PFSK-1 (cell line): ENCODE measurements around the gene SLC15A1.

Experiments
- FOXP2 ChIP-seq: optimal IDR thresholded peaks from 2 replicates; pipeline ENCODE3; 2011; ENCODE audit warnings: borderline replicate concordance, control low read depth, inconsistent platforms; ENCODE audit not compliant: insufficient read depth; ENCODE audit errors: extremely low read length, extremely low read depth
- POLR2AphosphoS5 ChIP-seq: IDR thresholded peaks from 2 replicates; pipeline ENCODE4 v1.6.1; 2012; ENCODE audit warnings: low read depth, mild to moderate bottlenecking, control low read depth, low read length, moderate library complexity
- SIN3A ChIP-seq: IDR thresholded peaks from 2 replicates; pipeline ENCODE4 v1.6.1; 2012; ENCODE audit warnings: mild to moderate bottlenecking, low read length, moderate library complexity, borderline replicate concordance; ENCODE audit not compliant: insufficient read depth
- TAF1 ChIP-seq: IDR thresholded peaks from 2 replicates; pipeline ENCODE4 v1.6.1; 2012; ENCODE audit warnings: low read length, control low read depth, borderline replicate concordance; ENCODE audit not compliant: insufficient read depth
- TF ChIP-seq, protein P1 (sequence below), 2 experiments: IDR thresholded peaks; 2 replicates each; pipeline versions ENCODE4 v1.6.1 to v1.8.0; 2011 to 2012; ENCODE audit warnings: low read depth in 2 of 2, low read length in 2 of 2, control low read depth in 1 of 2, inconsistent platforms in 1 of 2, mild to moderate bottlenecking in 1 of 2, moderate library complexity in 1 of 2; ENCODE audit not compliant: insufficient read depth in 1 of 2

Gene SLC15A1

DNA sequence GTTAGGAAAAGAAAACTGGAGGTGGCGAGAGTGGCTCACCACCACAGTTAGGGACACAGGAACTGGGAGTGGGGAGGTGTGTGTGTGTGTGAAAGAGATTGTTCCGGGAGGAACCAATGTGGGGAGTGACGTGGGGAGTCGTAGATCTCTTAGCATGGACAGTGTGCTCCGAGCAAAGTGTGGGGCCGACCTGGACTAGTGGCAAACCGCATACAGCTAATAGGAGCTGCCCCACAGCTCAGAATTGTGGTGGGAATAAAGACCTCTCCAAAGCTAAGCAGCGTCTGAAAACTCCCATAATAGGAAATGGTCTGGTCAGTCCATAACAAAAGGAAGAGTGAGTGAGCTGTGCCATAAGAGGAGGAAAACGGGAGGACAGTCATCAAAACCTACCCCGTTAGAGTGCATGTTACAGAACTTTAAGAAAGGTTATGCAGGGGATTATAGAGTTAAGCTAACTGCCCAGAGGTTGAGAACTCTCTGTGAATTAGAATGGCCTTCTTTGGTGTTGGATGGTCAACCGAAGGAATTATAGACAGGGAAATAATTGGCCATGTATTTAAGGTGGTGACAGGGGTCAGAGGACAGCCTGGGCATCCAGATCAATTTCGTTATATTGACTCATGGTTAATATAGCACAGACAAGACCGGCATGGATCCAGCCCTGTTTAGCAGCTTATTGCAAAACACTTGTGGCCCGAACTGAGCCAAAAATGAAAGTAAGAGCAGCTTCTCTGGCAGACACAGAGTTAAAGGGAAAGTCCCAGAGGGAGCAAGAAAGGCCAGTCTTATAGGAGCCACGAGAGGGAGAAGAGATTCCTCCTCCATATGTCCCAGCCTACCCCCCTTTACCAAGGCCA lies 8.9 kb upstream of the SLC15A1 start:
- TF ChIP-seq FOXP2 = no peak
- TF ChIP-seq TAF1 = no peak
- TF ChIP-seq POLR2AphosphoS5 = no peak
- no peak for TF ChIP-seq SIN3A
- TF ChIP-seq, protein P1, sequence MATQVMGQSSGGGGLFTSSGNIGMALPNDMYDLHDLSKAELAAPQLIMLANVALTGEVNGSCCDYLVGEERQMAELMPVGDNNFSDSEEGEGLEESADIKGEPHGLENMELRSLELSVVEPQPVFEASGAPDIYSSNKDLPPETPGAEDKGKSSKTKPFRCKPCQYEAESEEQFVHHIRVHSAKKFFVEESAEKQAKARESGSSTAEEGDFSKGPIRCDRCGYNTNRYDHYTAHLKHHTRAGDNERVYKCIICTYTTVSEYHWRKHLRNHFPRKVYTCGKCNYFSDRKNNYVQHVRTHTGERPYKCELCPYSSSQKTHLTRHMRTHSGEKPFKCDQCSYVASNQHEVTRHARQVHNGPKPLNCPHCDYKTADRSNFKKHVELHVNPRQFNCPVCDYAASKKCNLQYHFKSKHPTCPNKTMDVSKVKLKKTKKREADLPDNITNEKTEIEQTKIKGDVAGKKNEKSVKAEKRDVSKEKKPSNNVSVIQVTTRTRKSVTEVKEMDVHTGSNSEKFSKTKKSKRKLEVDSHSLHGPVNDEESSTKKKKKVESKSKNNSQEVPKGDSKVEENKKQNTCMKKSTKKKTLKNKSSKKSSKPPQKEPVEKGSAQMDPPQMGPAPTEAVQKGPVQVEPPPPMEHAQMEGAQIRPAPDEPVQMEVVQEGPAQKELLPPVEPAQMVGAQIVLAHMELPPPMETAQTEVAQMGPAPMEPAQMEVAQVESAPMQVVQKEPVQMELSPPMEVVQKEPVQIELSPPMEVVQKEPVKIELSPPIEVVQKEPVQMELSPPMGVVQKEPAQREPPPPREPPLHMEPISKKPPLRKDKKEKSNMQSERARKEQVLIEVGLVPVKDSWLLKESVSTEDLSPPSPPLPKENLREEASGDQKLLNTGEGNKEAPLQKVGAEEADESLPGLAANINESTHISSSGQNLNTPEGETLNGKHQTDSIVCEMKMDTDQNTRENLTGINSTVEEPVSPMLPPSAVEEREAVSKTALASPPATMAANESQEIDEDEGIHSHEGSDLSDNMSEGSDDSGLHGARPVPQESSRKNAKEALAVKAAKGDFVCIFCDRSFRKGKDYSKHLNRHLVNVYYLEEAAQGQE (IDR thresholded peaks at IDR 0.05; ENCODE audit: insufficient read depth in 1 of 2, low read depth in 2 of 2, low read length in 2 of 2) = no peak

DNA sequence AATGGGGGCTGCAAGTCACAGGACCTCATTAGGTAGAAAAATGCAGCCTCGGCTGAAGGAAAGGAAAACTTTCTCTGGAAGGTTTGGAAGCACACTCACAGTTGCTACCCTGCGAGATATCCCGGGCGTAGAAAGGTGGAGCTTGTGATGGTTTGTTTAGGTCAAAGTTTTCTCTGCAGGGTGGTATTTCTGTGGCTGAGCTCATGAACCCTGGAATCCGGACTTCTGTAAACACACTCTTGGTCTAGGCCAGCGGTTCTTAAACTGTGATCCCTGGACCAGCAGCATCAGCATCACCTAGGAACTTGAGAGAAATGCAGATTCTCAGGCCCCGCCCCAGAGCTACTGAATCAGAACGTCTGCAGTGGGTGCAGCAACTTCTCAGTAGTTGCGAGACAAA lies 3.3 kb upstream of the SLC15A1 start:
- TF ChIP-seq FOXP2 (no peak), POLR2AphosphoS5 (no peak), SIN3A (no peak)

DNA sequence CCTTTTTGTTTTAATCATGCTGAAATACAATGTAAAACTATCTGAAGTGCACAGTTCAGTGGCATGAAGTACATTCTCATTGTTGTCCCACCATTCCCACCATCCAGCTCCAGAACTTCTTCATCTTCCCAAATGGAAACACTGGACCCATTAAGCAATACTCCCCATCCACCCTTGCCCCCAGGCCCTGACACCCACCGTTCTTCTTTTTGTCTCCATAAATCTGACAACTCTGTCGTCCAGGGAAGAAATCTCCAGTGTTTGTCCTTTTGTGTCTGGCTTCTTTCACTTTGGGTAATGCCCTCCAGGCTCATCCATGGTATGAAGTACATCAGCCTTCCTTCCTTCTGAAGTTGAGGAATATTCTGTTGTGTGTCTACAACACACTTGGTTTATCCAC lies 2.6 kb upstream of the SLC15A1 start:
- TF ChIP-seq, protein P1 (IDR thresholded peaks at IDR 0.05; ENCODE audit: insufficient read depth in 1 of 2, low read depth in 2 of 2, low read length in 2 of 2) = no peak
- no peak for TF ChIP-seq POLR2AphosphoS5
- no peak for TF ChIP-seq TAF1
- no peak for TF ChIP-seq SIN3A
- TF ChIP-seq FOXP2 = no peak

DNA sequence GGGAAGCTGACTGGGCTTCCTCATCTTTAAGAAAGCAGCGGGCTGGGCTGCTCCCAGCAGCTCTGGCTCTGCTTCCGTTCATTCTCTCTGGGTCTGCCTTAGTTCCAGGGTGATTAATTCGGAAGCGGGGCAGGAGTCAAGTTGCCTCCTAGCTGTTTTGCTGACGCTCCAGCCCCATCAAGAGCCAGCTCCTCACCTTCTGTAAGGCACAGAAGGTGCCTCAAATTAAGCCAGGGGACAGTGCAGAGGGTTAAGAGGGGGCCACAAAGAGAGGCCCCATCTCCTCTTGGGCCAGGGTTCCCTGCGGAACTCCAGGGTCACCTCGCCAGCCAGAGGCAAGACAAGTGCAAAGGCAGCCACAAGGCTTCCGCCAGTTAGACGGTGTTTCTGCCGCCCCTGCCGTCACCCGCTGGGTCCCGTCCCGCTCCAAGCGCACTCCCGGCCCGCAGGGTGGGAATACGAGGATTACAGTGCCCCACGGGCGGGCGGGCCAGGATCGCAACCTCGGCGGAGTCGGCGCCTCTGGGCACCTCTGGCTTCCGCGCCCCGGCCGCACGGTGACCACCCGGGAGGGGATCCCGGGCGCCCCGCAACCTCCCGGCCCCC lies 508 bp downstream of the SLC15A1 start:
- TF ChIP-seq TAF1 = no peak
- TF ChIP-seq POLR2AphosphoS5 = no peak
- TF ChIP-seq SIN3A = no peak
- no peak for TF ChIP-seq FOXP2
- TF ChIP-seq, protein P1 (IDR thresholded peaks at IDR 0.05; ENCODE audit: insufficient read depth in 1 of 2, low read depth in 2 of 2, low read length in 2 of 2) = no peak

DNA sequence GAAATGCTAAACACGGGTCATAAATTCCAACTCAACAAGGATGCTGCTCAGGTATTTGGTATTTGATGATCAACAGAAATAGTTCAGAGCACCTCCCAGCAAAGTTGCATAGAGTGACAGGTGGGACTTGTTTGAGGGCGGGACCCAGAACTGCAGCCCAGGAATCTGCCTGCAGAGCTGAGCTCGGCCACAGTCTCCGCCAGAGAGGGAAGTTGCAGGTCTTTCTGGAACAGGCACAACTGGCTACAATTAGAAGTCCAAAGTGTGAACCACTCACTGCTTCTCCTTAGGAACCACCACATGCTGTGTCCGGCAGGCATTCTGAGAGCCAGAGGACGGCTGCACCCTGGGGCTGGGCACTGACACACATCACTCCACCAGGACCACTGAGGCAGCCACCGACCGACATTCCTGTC lies 1.1 kb downstream of the SLC15A1 start:
- TF ChIP-seq, protein P1 (IDR thresholded peaks at IDR 0.05; ENCODE audit: insufficient read depth in 1 of 2, low read depth in 2 of 2, low read length in 2 of 2) = no peak
- no peak for TF ChIP-seq TAF1
- TF ChIP-seq SIN3A = no peak
- no peak for TF ChIP-seq POLR2AphosphoS5
- no peak for TF ChIP-seq FOXP2
